GM18502 (cell line): ENCODE results near the gene ABCD1.
"Not testable (repeated sequence)": the region's sequence is repeated elsewhere in the genome, so short reads cannot be mapped to it uniquely, and the experiment has no call there.

Experiments
- ATAC-seq: cut with Tn5 transposase; IDR thresholded peaks from one replicate; pipeline ENCODE4 v1.9.1; 2021; ENCODE audit warnings: mild to moderate bottlenecking; ENCODE audit not compliant: unreplicated experiment, poor library complexity

Gene ABCD1

GRCh38 chrX:153706799-153707198, 17.9 kb upstream of the ABCD1 start:
- ATAC-seq: no peak

GRCh38 chrX:153707406-153707805, 17.2 kb upstream of the ABCD1 start:
- ATAC-seq: no peak

GRCh38 chrX:153708415-153708814, 16.2 kb upstream of the ABCD1 start:
- ATAC-seq: no peak

- no peak for ATAC-seq
These were observed 14.7 kb upstream of the ABCD1 start for GRCh38 chrX:153709726-153710674.

- ATAC-seq: no peak
These were observed 10.4 kb upstream of the ABCD1 start for GRCh38 chrX:153714256-153714655.

- ATAC-seq: no peak
These were observed 7.2 kb upstream of the ABCD1 start for GRCh38 chrX:153717445-153717844.

- ATAC-seq: no peak
These were observed 5.4 kb upstream of the ABCD1 start for GRCh38 chrX:153719238-153719637.

- ATAC-seq: no peak
These were observed 5.0 kb upstream of the ABCD1 start for GRCh38 chrX:153719701-153720100.

- ATAC-seq: no peak
These were observed 1.8 kb upstream of the ABCD1 start for GRCh38 chrX:153722704-153723350.

GRCh38 chrX:153723351-153724251, 1.1 kb upstream of the ABCD1 start:
- peak; percentile 35 for ATAC-seq

GRCh38 chrX:153725039-153725831, 579 bp downstream of the ABCD1 start:
- ATAC-seq: no peak

GRCh38 chrX:153725832-153726285, 1.2 kb downstream of the ABCD1 start:
- ATAC-seq: no peak

- peak; percentile 56 for ATAC-seq
These were observed 1.8 kb downstream of the ABCD1 start for GRCh38 chrX:153726286-153727122.

- ATAC-seq: no peak
These were observed 2.7 kb downstream of the ABCD1 start for GRCh38 chrX:153727123-153727931.

GRCh38 chrX:153728095-153728494, 3.4 kb downstream of the ABCD1 start:
- no peak for ATAC-seq

GRCh38 chrX:153728951-153729631, 4.4 kb downstream of the ABCD1 start:
- no peak for ATAC-seq

GRCh38 chrX:153730115-153730514, 5.5 kb downstream of the ABCD1 start:
- not testable (repeated sequence) for ATAC-seq
